Astrocyte (in vitro differentiated cells and primary cell): ENCODE measurements around the gene TVP23A. TPM values are rescaled to one million over a fixed set of nuclear protein-coding genes. Genes with fewer than 3 reads are reported as not detected.

Experiments used
- DNase-seq: peaks from one replicate; pipeline ENCODE4 v3.0.0-alpha.2; 2010; ENCODE audit warnings: low read depth
- FAIRE-seq: peaks from 2 replicates; lab custom pipeline; 2011; peaks lifted over from hg19 to GRCh38; lab: Jason Lieb, UNC
- H2AFZ ChIP-seq: 2 replicates; pipeline ENCODE4 v1.6.0; 2012; ENCODE audit warnings: low read depth, low read length, inconsistent platforms
- H3K27ac ChIP-seq: 2 replicates; pipeline ENCODE4 v1.5.1; 2011; ENCODE audit warnings: low read depth, low read length, inconsistent platforms
- H3K27me3 ChIP-seq: 2 replicates; pipeline ENCODE4 v1.6.0; 2011; ENCODE audit warnings: low read length, inconsistent platforms; ENCODE audit not compliant: insufficient read depth
- H3K36me3 ChIP-seq: 2 replicates; pipeline ENCODE4 v1.5.1; 2011; ENCODE audit warnings: low read length, inconsistent platforms; ENCODE audit not compliant: insufficient read depth
- H3K4me1 ChIP-seq: 2 replicates; pipeline ENCODE4 v1.5.1; 2011; ENCODE audit warnings: low read length, inconsistent platforms; ENCODE audit not compliant: insufficient read depth
- H3K4me2 ChIP-seq: 2 replicates; pipeline ENCODE4 v1.6.0; 2012; ENCODE audit warnings: low read length, inconsistent platforms
- H3K4me3 ChIP-seq: 2 replicates; pipeline ENCODE4 v1.5.1; 2011; ENCODE audit warnings: low read depth, mild to moderate bottlenecking, low read length, inconsistent platforms; ENCODE audit not compliant: insufficient read depth
- H3K79me2 ChIP-seq: 2 replicates; pipeline ENCODE4 v1.6.0; 2012; ENCODE audit warnings: mild to moderate bottlenecking, low read length, inconsistent platforms; ENCODE audit not compliant: insufficient read depth
- H3K9ac ChIP-seq: 2 replicates; pipeline ENCODE4 v1.6.0; 2012; ENCODE audit warnings: mild to moderate bottlenecking, low read length, inconsistent platforms
- H3K9me3 ChIP-seq: 2 replicates; pipeline ENCODE4 v1.5.1; 2012; ENCODE audit warnings: low read depth, mild to moderate bottlenecking, low read length, inconsistent platforms; ENCODE audit not compliant: insufficient read depth
- H4K20me1 ChIP-seq: 2 replicates; pipeline ENCODE4 v1.6.0; 2012; ENCODE audit warnings: low read length, inconsistent platforms; ENCODE audit not compliant: insufficient read depth
- H3K27ac Mint-ChIP-seq: one replicate; pipeline ENCODE4 v1.8.0; 2021; ENCODE audit warnings: mild to moderate bottlenecking, mixed read lengths; ENCODE audit not compliant: unreplicated experiment
- H3K27me3 Mint-ChIP-seq: one replicate; pipeline ENCODE4 v1.8.0; 2021; ENCODE audit warnings: low read depth, mixed read lengths; ENCODE audit not compliant: unreplicated experiment
- H3K36me3 Mint-ChIP-seq: one replicate; pipeline ENCODE4 v1.8.0; 2021; ENCODE audit warnings: low read depth, mixed read lengths; ENCODE audit not compliant: unreplicated experiment
- H3K4me1 Mint-ChIP-seq: one replicate; pipeline ENCODE4 v1.8.0; 2021; ENCODE audit warnings: low read depth, mixed read lengths; ENCODE audit not compliant: unreplicated experiment
- H3K4me3 Mint-ChIP-seq: one replicate; pipeline ENCODE4 v1.8.0; 2021; ENCODE audit warnings: mild to moderate bottlenecking, moderate library complexity, mixed read lengths; ENCODE audit not compliant: unreplicated experiment
- H3K9me3 Mint-ChIP-seq: one replicate; pipeline ENCODE4 v1.8.0; 2021; ENCODE audit warnings: mild to moderate bottlenecking, mixed read lengths; ENCODE audit not compliant: unreplicated experiment
- EZH2 ChIP-seq: IDR thresholded peaks from 2 replicates; pipeline ENCODE4 v1.6.1; 2012; ENCODE audit warnings: mild to moderate bottlenecking, low read length, inconsistent platforms; ENCODE audit not compliant: insufficient read depth
- total RNA-seq: library from RNA; stranded (reverse); gene quantifications from 2 replicates; pipeline ENCODE4 v1.2.1, GENCODE V29; 2021
- TF ChIP-seq, protein P1 (sequence below): IDR thresholded peaks from 2 replicates; pipeline ENCODE4 v1.5.1; 2011; ENCODE audit warnings: low read depth, mild to moderate bottlenecking, inconsistent platforms, low read length, moderate library complexity; ENCODE audit not compliant: insufficient read depth

Gene TVP23A
- total RNA-seq, 1 donor from 2014 or later, result 0.34 TPM

DNA sequence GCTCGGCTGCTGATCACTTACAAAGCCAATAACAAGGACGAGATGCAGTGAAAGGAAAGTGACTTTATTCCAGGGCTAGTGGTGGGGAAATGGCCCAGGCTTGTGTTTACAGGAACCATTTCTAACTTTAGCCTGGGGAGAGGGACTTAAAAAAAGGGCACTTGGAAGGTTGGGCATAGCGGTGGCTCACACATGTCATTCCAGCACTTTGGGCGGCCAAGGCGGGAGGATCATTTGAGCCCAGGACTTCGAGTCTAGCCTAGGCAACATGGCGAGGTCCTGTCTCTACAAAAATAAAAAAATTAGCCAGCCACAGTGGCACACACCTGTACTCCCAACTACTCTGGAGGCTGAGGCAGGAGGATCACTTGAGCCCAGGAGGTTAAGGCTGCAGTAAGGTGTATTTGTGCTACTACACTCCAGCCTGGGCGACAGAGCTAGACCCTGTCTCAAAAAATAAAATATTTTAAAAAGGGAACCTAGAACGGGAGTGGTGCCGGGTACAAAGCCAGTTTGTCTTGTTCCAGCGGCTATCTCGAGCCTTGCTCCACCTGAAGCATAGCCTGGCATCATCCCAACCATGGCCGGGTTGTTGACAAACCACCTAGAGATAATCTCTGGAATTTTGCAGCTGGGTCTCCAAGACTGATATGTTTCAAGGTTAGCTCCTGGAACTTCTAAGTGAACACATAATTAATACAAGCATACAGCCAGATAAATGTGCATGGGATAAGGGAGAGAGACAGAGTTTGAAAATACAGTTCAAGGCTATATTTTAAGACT is 5.7 kb upstream of the TVP23A start:
- no peak for DNase-seq
- H3K36me3 ChIP-seq, result no peaks in the 10 kb centered on the region
- H3K27ac Mint-ChIP-seq, result no peak overlapping the region
- no peaks in the 10 kb centered on the region for H3K9me3 ChIP-seq
- H3K4me3 Mint-ChIP-seq, result no peak overlapping the region
- peaks cover 3% of the 10 kb centered on the region for H3K4me1 Mint-ChIP-seq
- peaks cover 20% of the 10 kb centered on the region for H3K4me1 ChIP-seq
- no peaks in the 10 kb centered on the region for H3K36me3 Mint-ChIP-seq
- no peak for FAIRE-seq
- H3K9me3 Mint-ChIP-seq, result no peaks in the 10 kb centered on the region
- no peak overlapping the region for H3K4me3 ChIP-seq
- no peaks in the 10 kb centered on the region for H3K79me2 ChIP-seq
- H3K27me3 ChIP-seq, result peaks cover 3% of the 10 kb centered on the region
- TF ChIP-seq, protein P1, sequence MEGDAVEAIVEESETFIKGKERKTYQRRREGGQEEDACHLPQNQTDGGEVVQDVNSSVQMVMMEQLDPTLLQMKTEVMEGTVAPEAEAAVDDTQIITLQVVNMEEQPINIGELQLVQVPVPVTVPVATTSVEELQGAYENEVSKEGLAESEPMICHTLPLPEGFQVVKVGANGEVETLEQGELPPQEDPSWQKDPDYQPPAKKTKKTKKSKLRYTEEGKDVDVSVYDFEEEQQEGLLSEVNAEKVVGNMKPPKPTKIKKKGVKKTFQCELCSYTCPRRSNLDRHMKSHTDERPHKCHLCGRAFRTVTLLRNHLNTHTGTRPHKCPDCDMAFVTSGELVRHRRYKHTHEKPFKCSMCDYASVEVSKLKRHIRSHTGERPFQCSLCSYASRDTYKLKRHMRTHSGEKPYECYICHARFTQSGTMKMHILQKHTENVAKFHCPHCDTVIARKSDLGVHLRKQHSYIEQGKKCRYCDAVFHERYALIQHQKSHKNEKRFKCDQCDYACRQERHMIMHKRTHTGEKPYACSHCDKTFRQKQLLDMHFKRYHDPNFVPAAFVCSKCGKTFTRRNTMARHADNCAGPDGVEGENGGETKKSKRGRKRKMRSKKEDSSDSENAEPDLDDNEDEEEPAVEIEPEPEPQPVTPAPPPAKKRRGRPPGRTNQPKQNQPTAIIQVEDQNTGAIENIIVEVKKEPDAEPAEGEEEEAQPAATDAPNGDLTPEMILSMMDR, result no peak
- no peak for TF ChIP-seq EZH2
- H3K9ac ChIP-seq, result no peak overlapping the region
- H3K27ac ChIP-seq, result no peak overlapping the region
- H4K20me1 ChIP-seq, result no peaks in the 10 kb centered on the region
- no peak overlapping the region for H2AFZ ChIP-seq
- no peak overlapping the region for H3K4me2 ChIP-seq
- H3K27me3 Mint-ChIP-seq, result peaks cover 15% of the 10 kb centered on the region

GRCh38 chr16:10822702-10823101 is 4.1 kb upstream of the TVP23A start:
- no peaks in the 10 kb centered on the region for H3K9me3 Mint-ChIP-seq

More at GRCh38 chr16:10822702-10823101, 4.1 kb upstream of the TVP23A start:
- H3K27me3 Mint-ChIP-seq, result peaks cover 23% of the 10 kb centered on the region
- Histone ChIP-seq H3K4me3 (no peak overlapping the region), H3K4me1 (peaks cover 4% of the 10 kb centered on the region), H3K4me2 (no peak overlapping the region), H3K27me3 (peaks cover 2% of the 10 kb centered on the region), H3K9me3 (no peaks in the 10 kb centered on the region), H3K36me3 (no peaks in the 10 kb centered on the region), H3K27ac (no peak overlapping the region), H3K9ac (no peak overlapping the region), H2AFZ (no peak overlapping the region), H3K79me2 (no peaks in the 10 kb centered on the region), H4K20me1 (no peaks in the 10 kb centered on the region)
- no peaks in the 10 kb centered on the region for H3K36me3 Mint-ChIP-seq
- DNase-seq (no peak), FAIRE-seq (no peak)
- TF ChIP-seq, protein P1, result no peak
- no peak for TF ChIP-seq EZH2
- no peak overlapping the region for H3K27ac Mint-ChIP-seq
- no peaks in the 10 kb centered on the region for H3K4me1 Mint-ChIP-seq
- no peak overlapping the region for H3K4me3 Mint-ChIP-seq
